Kidney (tissue), 14 donors: ENCODE data around the gene WNT5B. TPM values are rescaled to one million over a fixed set of nuclear protein-coding genes. Genes with fewer than 3 reads are reported as not detected.

Source experiments
- DNase-seq, 5 donors: peaks; one replicate each; pipeline ENCODE4 v3.0.0-alpha.2; 2013 to 2020
- FAIRE-seq: peaks from 2 replicates; lab custom pipeline; 2012; peaks lifted over from hg19 to GRCh38; lab: Jason Lieb, UNC
- H3K27ac ChIP-seq, 2 donors: one replicate each; pipeline ENCODE4 v1.7.0; 2013; ENCODE audit warnings: low read depth in 2 of 2, low read length in 2 of 2, inconsistent platforms in 1 of 2
- H3K27me3 ChIP-seq: one replicate; pipeline ENCODE4 v1.7.1; 2013; ENCODE audit warnings: low read length, inconsistent platforms; ENCODE audit not compliant: control insufficient read depth, insufficient read depth
- H3K36me3 ChIP-seq, 3 donors: one replicate each; pipeline versions ENCODE4 v1.7.0 to v1.7.1; 2013; ENCODE audit warnings: low read length in 3 of 3, control low read depth in 1 of 3, inconsistent platforms in 1 of 3; ENCODE audit not compliant: insufficient read depth in 3 of 3, control insufficient read depth in 2 of 3
- H3K4me1 ChIP-seq, 3 donors: one replicate each; pipeline versions ENCODE4 v1.7.0 to v1.7.1; 2013; ENCODE audit warnings: low read length in 3 of 3, inconsistent platforms in 1 of 3, low read depth in 1 of 3; ENCODE audit not compliant: control insufficient read depth in 2 of 3, insufficient read depth in 2 of 3
- H3K4me3 ChIP-seq, 3 donors: one replicate each; pipeline versions ENCODE4 v1.7.0 to v1.8.1; 2013; ENCODE audit warnings: low read length in 3 of 3, control low read depth in 1 of 3, inconsistent platforms in 1 of 3
- H3K9ac ChIP-seq, 3 donors: one replicate each; pipeline versions ENCODE4 v1.7.0 to v1.7.1; 2013; ENCODE audit warnings: low read length in 3 of 3, control low read depth in 1 of 3, inconsistent platforms in 1 of 3
- H3K9me3 ChIP-seq, 3 donors: one replicate each; pipeline versions ENCODE4 v1.7.0 to v1.7.1; 2013; ENCODE audit warnings: low read length in 3 of 3, control low read depth in 1 of 3, inconsistent platforms in 1 of 3; ENCODE audit not compliant: control insufficient read depth in 2 of 3, insufficient read depth in 1 of 3
- intact Hi-C: fragments of 100-400 bp; cut with DNase I; formaldehyde crosslinking; loops from one replicate; pipeline ENCODE4 v1.11.1; 2022
- polyA plus RNA-seq: library from polyadenylated mRNA; stranded (reverse); fragments of 350-450 nt; fragmentation: Illumina TruSeq; extraction: RNeasy Lipid Tissue Mini Kit (QIAGEN cat#74804); gene quantifications from one replicate; pipeline ENCODE4 v1.2.3, GENCODE V29; 2014; ENCODE audit warnings: low read depth, low replicate concordance; ENCODE audit not compliant: insufficient read depth
- total RNA-seq: library from RNA; stranded (reverse); fragmentation: NEBNext Ultra II Directional; extraction: Animal tissue kit (Norgen Biotek cat#: 25700); gene quantifications from one replicate; pipeline ENCODE4 v1.2.1, GENCODE V29; 2021
- TF ChIP-seq, protein P1 (sequence below): IDR thresholded peaks from 3 replicates; pipeline ENCODE4 v1.5.1; 2012; ENCODE audit warnings: mild to moderate bottlenecking, moderate library complexity, borderline replicate concordance; ENCODE audit not compliant: insufficient read depth; ENCODE audit errors: extremely low read depth
- donor health status: control.
- donor health status: control.
- donor health status: control.
- donor health status: control.
- donor health status: control.
- donor health status: DM: yes; HTN: yes; CAD: no.
- donor health status: Normal renal cell carcinoma (clear cell type).

The WNT5B gene
- total and polyA plus RNA-seq, 2 donors from 2014 or later: 3.4 to 4.8 TPM

DNA sequence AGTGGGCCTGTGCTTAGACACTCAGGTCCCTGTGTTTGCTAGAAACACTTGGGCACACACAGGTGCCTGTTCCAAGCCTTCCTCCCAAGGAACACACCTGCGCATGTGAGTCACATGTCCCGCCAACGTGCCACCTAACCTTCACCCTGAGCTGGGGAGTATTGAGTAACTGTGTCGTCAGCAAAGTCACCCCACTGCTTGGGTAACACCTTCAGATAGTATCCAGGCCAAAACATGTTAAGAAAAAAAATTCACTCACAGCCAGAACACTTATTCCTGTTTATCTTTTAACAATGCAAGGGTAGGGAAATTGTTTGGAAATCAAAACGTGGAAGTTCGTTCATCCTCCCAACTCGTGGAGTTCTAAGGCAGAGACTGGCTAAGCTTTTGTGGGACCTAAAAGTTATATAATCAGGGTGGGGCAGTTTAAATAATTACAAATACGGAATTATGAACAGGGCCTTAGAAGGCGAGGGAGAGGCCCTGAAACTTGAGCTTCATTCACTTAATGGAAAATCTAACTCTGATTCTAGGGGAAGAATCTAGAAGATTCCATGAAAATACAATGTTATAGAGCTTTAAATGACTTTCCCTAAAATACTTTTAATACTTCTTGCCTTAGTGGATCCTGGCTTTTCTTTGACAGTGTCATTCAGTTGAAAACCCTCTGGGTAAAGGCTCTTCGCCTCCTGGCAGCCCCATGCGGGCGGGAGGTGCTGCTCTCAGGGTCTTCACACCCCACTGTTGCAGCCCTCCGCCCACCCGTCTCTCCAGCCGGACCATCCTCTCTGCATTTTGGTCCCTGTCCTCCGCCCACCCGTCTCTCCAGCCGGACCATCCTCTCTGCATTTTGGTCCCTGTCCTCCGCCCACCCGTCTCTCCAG is 31.5 kb downstream of the WNT5B start:
- intact Hi-C loops: no loop called here
- H3K9me3 ChIP-seq: no peaks in the 10 kb centered on the region
- no peaks in the 10 kb centered on the region for H3K27me3 ChIP-seq
- DNase-seq (peak in 1 of 5 donors; percentile 86), FAIRE-seq (no peak)
- TF ChIP-seq, protein P1, sequence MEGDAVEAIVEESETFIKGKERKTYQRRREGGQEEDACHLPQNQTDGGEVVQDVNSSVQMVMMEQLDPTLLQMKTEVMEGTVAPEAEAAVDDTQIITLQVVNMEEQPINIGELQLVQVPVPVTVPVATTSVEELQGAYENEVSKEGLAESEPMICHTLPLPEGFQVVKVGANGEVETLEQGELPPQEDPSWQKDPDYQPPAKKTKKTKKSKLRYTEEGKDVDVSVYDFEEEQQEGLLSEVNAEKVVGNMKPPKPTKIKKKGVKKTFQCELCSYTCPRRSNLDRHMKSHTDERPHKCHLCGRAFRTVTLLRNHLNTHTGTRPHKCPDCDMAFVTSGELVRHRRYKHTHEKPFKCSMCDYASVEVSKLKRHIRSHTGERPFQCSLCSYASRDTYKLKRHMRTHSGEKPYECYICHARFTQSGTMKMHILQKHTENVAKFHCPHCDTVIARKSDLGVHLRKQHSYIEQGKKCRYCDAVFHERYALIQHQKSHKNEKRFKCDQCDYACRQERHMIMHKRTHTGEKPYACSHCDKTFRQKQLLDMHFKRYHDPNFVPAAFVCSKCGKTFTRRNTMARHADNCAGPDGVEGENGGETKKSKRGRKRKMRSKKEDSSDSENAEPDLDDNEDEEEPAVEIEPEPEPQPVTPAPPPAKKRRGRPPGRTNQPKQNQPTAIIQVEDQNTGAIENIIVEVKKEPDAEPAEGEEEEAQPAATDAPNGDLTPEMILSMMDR: no peak
- H3K9ac ChIP-seq: peak overlapping the region in 1 of 3 donors; percentile 57
- H3K4me1 ChIP-seq: peaks cover 0 to 9% (median 2%) of the 10 kb centered on the region in 3 donors
- peak overlapping the region; percentile 93 for H3K27ac ChIP-seq
- H3K36me3 ChIP-seq: no peaks in the 10 kb centered on the region
- H3K4me3 ChIP-seq: no peak overlapping the region

DNA sequence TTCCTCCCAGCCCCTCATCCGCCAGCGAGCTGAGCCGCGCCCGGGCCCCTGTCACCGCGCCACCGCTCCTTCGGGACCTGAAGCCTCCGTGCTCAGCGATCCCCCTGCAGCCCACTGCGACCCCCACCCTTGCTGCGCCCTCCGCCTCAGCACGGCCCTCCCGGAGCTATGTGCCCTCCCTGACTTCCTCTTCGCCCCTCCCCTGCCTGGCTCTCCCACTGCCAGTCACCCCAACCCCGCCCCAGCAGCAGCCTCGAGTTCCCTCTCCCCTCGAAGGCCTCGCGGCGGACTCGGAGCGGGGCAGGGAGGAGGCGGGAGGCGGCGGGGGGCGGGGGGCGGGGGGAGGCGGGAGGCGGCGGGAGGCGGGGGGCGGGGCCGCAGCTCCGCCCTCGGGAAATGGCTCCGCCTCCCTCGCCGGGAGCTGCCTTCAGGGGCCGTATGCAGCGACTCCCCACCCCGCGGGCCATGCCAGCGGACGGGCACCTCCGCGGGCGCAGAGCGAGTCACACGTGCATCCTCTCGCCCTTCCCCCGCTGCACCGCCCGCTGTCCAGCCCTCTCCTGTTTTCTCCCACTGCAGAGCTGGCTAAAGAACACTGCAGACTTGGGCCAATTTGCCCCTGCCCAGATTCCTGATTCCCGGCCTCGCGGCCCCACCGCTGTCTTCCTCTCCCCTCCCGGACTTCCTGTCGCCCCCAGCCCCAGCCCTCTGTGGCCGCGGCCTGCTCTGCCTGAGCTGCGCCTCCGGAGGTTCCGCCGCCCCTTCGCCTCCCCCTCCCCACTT is 32.7 kb downstream of the WNT5B start:
- no peaks in the 10 kb centered on the region for H3K9me3 ChIP-seq
- TF ChIP-seq, protein P1: no peak
- peak overlapping the region in 2 of 3 donors; percentile 15 to 48 for H3K9ac ChIP-seq
- peak overlapping the region in 2 of 3 donors; percentile 33 to 55 for H3K4me3 ChIP-seq
- DNase-seq: peak; percentile 87 to 96 (median 91)
- intact Hi-C loops: no loop called here
- peaks cover 0 to 9% (median 3%) of the 10 kb centered on the region in 3 donors for H3K4me1 ChIP-seq
- H3K36me3 ChIP-seq: no peaks in the 10 kb centered on the region
- H3K27me3 ChIP-seq: no peaks in the 10 kb centered on the region
- peak overlapping the region; percentile 73 to 89 for H3K27ac ChIP-seq
- no peak for FAIRE-seq

DNA sequence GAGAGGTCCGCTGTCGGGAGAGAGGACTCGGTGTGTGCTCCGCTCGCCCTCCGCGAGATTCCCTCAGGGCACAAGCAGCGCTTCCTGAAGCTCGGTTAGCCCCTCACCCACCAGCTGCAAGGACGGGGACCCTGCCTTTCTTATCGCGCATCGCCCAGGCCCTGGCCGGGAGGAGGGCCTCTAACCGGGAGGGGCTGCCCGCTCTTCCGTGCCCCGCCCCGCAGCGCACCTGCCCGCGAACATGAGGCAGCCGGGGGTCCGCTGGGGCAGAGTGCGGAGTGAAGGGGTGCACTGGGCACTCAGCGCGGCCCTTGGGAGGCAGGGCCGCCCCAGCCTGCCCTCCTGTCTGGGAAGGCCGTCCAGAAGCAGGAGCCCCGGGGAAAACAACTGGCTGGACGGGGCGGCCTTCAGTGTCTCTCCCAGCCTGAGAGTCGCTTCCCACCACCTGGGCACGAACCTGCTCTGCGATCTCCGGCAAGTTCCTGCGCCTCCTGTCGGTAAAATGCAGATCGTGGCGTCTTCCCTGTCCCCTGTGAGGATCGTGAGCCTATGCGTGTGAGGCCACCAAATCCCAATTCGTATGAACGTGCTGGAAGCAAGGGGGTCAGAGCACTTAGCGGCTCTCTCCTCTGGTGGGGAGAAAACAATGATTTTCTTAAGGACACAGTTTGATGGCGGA is 33.9 kb downstream of the WNT5B start:
- peak overlapping the region; percentile 32 to 53 for H3K27ac ChIP-seq
- intact Hi-C loops: no loop called here
- H3K27me3 ChIP-seq: no peaks in the 10 kb centered on the region
- no peaks in the 10 kb centered on the region for H3K36me3 ChIP-seq
- TF ChIP-seq, protein P1: peak; percentile 22
- no peaks in the 10 kb centered on the region for H3K9me3 ChIP-seq
- H3K4me1 ChIP-seq: peaks cover 0 to 9% (median 7%) of the 10 kb centered on the region in 3 donors
- H3K9ac ChIP-seq: no peak overlapping the region
- DNase-seq (peak in 4 of 5 donors; percentile 69 to 77 (median 72)), FAIRE-seq (no peak)
- H3K4me3 ChIP-seq: no peak overlapping the region
